ENCODE data around the gene TSNAXIP1. TPM values are rescaled to one million over a fixed set of nuclear protein-coding genes. Genes with fewer than 3 reads are reported as not detected.

The TSNAXIP1 gene
- total and polyA plus RNA-seq, 9 of the 15 experiments (the other 6 are each of a cell fraction or from before 2014, with no cell fraction given) = 0.03 to 0.24 (median 0.11) TPM; not detected in 4

- TF ChIP-seq ZBTB11 (CRISPR knock-in tag; IDR thresholded peaks at IDR 0.05) (peak; percentile 97 to 100 (median 99)), PTRF (tag; IDR thresholded peaks at IDR 0.05) (no peak), ZNF609 (CRISPR knock-in tag; IDR thresholded peaks at IDR 0.05; ENCODE audit: borderline replicate concordance) (no peak; the same call in 1 of the 2 replicates), ZNF121 (CRISPR knock-in tag; conservative IDR thresholded peaks at IDR 0.05) (no peak; the same call in 1 of the 2 replicates), ZNF324 (CRISPR knock-in tag; IDR thresholded peaks at IDR 0.05) (no peak), IRF9 (tag; IDR thresholded peaks at IDR 0.05) (no peak), ZNF780A (CRISPR knock-in tag; IDR thresholded peaks at IDR 0.05) (no peak), THRA (IDR thresholded peaks at IDR 0.05) (no peak), CREB3L1 (IDR thresholded peaks at IDR 0.05; ENCODE audit: borderline replicate concordance, low read depth) (peak; percentile 92), HOXB6 (CRISPR knock-in tag; IDR thresholded peaks at IDR 0.05; ENCODE audit: borderline replicate concordance) (no peak), NCOA2 (IDR thresholded peaks at IDR 0.05; ENCODE audit: partially characterized antibody in 2 of 2) (no peak), CBX3 (IDR thresholded peaks at IDR 0.05; ENCODE audit: borderline replicate concordance in 1 of 2, low read length in 2 of 2) (no peak; a peak in 1 of 3 replicates), ATF1 (CRISPR knock-in tag; IDR thresholded peaks at IDR 0.05) (no peak), ATF1 (tag; IDR thresholded peaks at IDR 0.05) (peak; percentile 71)
Observed at GRCh38 chr16:67872631-67873434, 66.1 kb downstream of the TSNAXIP1 start, which contains the start of gene EDC4 (continued).

All from K562 (cell line).